Loucy (cell line): ENCODE measurements around the gene BPI.

Source experiments
- H2AFZ ChIP-seq: fragments of 200-600 bp; sonication (generic); 2 replicates; pipeline ENCODE4 v1.6.0; 2016; ENCODE audit warnings: antibody characterized with exemption, mild to moderate bottlenecking, low read length, moderate library complexity
- H3F3A ChIP-seq: fragments of 200-600 bp; 2 replicates; pipeline ENCODE4 v1.6.0; 2016; ENCODE audit warnings: antibody characterized with exemption, low read depth, mild to moderate bottlenecking
- H3K27me3 ChIP-seq: fragments of 200-600 bp; sonication (generic); 2 replicates; pipeline ENCODE4 v1.6.1; 2014; ENCODE audit warnings: low read length, mild to moderate bottlenecking; ENCODE audit not compliant: insufficient read depth, poor library complexity, severe bottlenecking
- H3K36me3 ChIP-seq: fragments of 200-600 bp; sonication (generic); 2 replicates; pipeline ENCODE4 v1.6.1; 2016; ENCODE audit warnings: low read length; ENCODE audit not compliant: insufficient read depth
- H3K4me1 ChIP-seq: fragments of 200-600 bp; sonication (generic); 2 replicates; pipeline ENCODE4 v1.5.1; 2014; ENCODE audit warnings: low read length, mild to moderate bottlenecking; ENCODE audit not compliant: insufficient read depth, poor library complexity, severe bottlenecking
- H3K4me2 ChIP-seq: fragments of 200-600 bp; sonication (generic); 2 replicates; pipeline ENCODE4 v1.6.0; 2014; ENCODE audit warnings: antibody characterized with exemption, low read length, low read depth, mild to moderate bottlenecking; ENCODE audit not compliant: poor library complexity, severe bottlenecking
- H3K4me3 ChIP-seq: fragments of 200-600 bp; sonication (generic); 2 replicates; pipeline ENCODE4 v1.5.1; 2014; ENCODE audit warnings: low read length, mild to moderate bottlenecking, mixed read lengths; ENCODE audit not compliant: poor library complexity, severe bottlenecking
- H3K79me2 ChIP-seq: fragments of 200-600 bp; sonication (generic); 2 replicates; pipeline ENCODE4 v1.6.1; 2014; ENCODE audit warnings: low read length; ENCODE audit not compliant: insufficient read depth
- H3K9ac ChIP-seq: fragments of 200-600 bp; sonication (generic); 2 replicates; pipeline ENCODE4 v1.6.0; 2014; ENCODE audit warnings: mild to moderate bottlenecking, low read depth, low read length, moderate library complexity; ENCODE audit not compliant: poor library complexity, severe bottlenecking
- H3K9me2 ChIP-seq: fragments of 200-600 bp; sonication (generic); replicated peaks from 2 replicates; pipeline ENCODE4 v1.6.1; 2016; ENCODE audit warnings: low read depth, low read length, mixed read lengths
- H3K9me3 ChIP-seq: fragments of 200-600 bp; sonication (generic); 2 replicates; pipeline ENCODE4 v1.6.1; 2014; ENCODE audit warnings: mild to moderate bottlenecking, antibody characterized with exemption, low read length, low read depth; ENCODE audit not compliant: insufficient read depth
- H4K20me1 ChIP-seq: fragments of 200-600 bp; sonication (generic); 2 replicates; pipeline ENCODE4 v1.6.0; 2014; ENCODE audit warnings: antibody characterized with exemption, low read length, mild to moderate bottlenecking; ENCODE audit not compliant: insufficient read depth, poor library complexity, severe bottlenecking
- CTCF ChIP-seq: fragments of 200-600 bp; sonication (generic); conservative IDR thresholded peaks from 2 replicates; pipeline ENCODE4 v1.5.1; 2014; ENCODE audit warnings: mild to moderate bottlenecking, antibody characterized with exemption, low read length
- EZH2phosphoT487 ChIP-seq: fragments of 200-600 bp; IDR thresholded peaks from 2 replicates; pipeline ENCODE4 v1.6.1; 2018; ENCODE audit warnings: antibody characterized with exemption, mild to moderate bottlenecking, moderate library complexity, borderline replicate concordance

BPI gene

GRCh38 chr20:38296433-38296832 is 7.5 kb upstream of the BPI start:
- Histone ChIP-seq H2AFZ (no peak overlapping the region), H4K20me1 (no peaks in the 10 kb centered on the region), H3K9me2 (no peaks in the 10 kb centered on the region), H3K4me3 (no peak overlapping the region), H3K4me2 (no peak overlapping the region), H3K9me3 (no peaks in the 10 kb centered on the region), H3K9ac (no peak overlapping the region), H3K27me3 (no peaks in the 10 kb centered on the region), H3F3A (no peaks in the 10 kb centered on the region), H3K36me3 (no peaks in the 10 kb centered on the region), H3K79me2 (no peaks in the 10 kb centered on the region), H3K4me1 (no peaks in the 10 kb centered on the region)
- TF ChIP-seq CTCF: no peak
- TF ChIP-seq EZH2phosphoT487: no peak

GRCh38 chr20:38297916-38298674 is 5.9 kb upstream of the BPI start:
- H3K9me2 ChIP-seq: no peaks in the 10 kb centered on the region
- H3K4me2 ChIP-seq: no peak overlapping the region
- TF ChIP-seq CTCF (no peak), EZH2phosphoT487 (no peak)
- H2AFZ ChIP-seq: no peak overlapping the region
- no peaks in the 10 kb centered on the region for H3K27me3 ChIP-seq
- H3K9me3 ChIP-seq: no peaks in the 10 kb centered on the region
- H3K79me2 ChIP-seq: no peaks in the 10 kb centered on the region
- no peaks in the 10 kb centered on the region for H3F3A ChIP-seq
- H3K9ac ChIP-seq: no peak overlapping the region
- no peaks in the 10 kb centered on the region for H4K20me1 ChIP-seq
- no peaks in the 10 kb centered on the region for H3K36me3 ChIP-seq
- H3K4me3 ChIP-seq: no peak overlapping the region
- H3K4me1 ChIP-seq: peaks cover 2% of the 10 kb centered on the region

- H3K36me3 ChIP-seq: no peaks in the 10 kb centered on the region
Observed at GRCh38 chr20:38298768-38299288, 5.1 kb upstream of the BPI start.

More at GRCh38 chr20:38298768-38299288, 5.1 kb upstream of the BPI start:
- no peak overlapping the region for H3K4me2 ChIP-seq
- H3K4me1 ChIP-seq: peaks cover 9% of the 10 kb centered on the region
- no peaks in the 10 kb centered on the region for H3K79me2 ChIP-seq
- H3K9ac ChIP-seq: no peak overlapping the region
- H2AFZ ChIP-seq: no peak overlapping the region
- H4K20me1 ChIP-seq: no peaks in the 10 kb centered on the region
- TF ChIP-seq CTCF: no peak
- TF ChIP-seq EZH2phosphoT487: no peak
- H3K9me2 ChIP-seq: no peaks in the 10 kb centered on the region
- no peaks in the 10 kb centered on the region for H3K27me3 ChIP-seq
- no peaks in the 10 kb centered on the region for H3F3A ChIP-seq
- no peak overlapping the region for H3K4me3 ChIP-seq
- no peaks in the 10 kb centered on the region for H3K9me3 ChIP-seq
